Neural cell (in vitro differentiated cells): Measurements from ENCODE around the gene LCOR. TPM values are rescaled to one million over a fixed set of nuclear protein-coding genes. Genes with fewer than 3 reads are reported as not detected.

Source experiments
- H2AFZ ChIP-seq: fragments of 200-600, 300-800 bp; sonication (generic), shearing (Covaris generic); 2 replicates; pipeline ENCODE4 v1.6.0; 2014; ENCODE audit warnings: low read depth, mild to moderate bottlenecking, antibody characterized with exemption, low read length, moderate library complexity
- H3F3A ChIP-seq: fragments of 200-600 bp; shearing (Covaris generic); 2 replicates; pipeline ENCODE4 v1.6.1; 2016; ENCODE audit warnings: mild to moderate bottlenecking, moderate library complexity, mixed read lengths, antibody characterized with exemption, low read length; ENCODE audit not compliant: insufficient read depth, poor library complexity, severe bottlenecking
- H3K27ac ChIP-seq: fragments of 200-600, 300-800 bp; sonication (generic), shearing (Covaris generic); 2 replicates; pipeline ENCODE4 v1.5.1; 2014; ENCODE audit warnings: mild to moderate bottlenecking, low read length, moderate library complexity
- H3K27me3 ChIP-seq: fragments of 300-800, 200-600 bp; sonication (generic), shearing (Covaris generic); 2 replicates; pipeline ENCODE4 v1.6.0; 2014; ENCODE audit warnings: mild to moderate bottlenecking, low read depth, low read length, moderate library complexity; ENCODE audit not compliant: insufficient read depth
- H3K36me3 ChIP-seq: fragments of 300-800, 200-600 bp; sonication (generic), shearing (Covaris generic); 2 replicates; pipeline ENCODE4 v1.5.1; 2014; ENCODE audit warnings: mild to moderate bottlenecking, antibody characterized with exemption, low read length, moderate library complexity; ENCODE audit not compliant: insufficient read depth
- H3K4me2 ChIP-seq: fragments of 300-800, 200-600 bp; sonication (generic), shearing (Covaris generic); 2 replicates; pipeline ENCODE4 v1.6.0; 2014; ENCODE audit warnings: mild to moderate bottlenecking, low read length
- H3K4me3 ChIP-seq: fragments of 300-800, 200-600 bp; sonication (generic), shearing (Covaris generic); 2 replicates; pipeline ENCODE4 v1.5.1; 2014; ENCODE audit warnings: mild to moderate bottlenecking, low read length, moderate library complexity
- H3K79me2 ChIP-seq: fragments of 200-600 bp; shearing (Covaris generic); replicated peaks from 2 replicates; pipeline ENCODE4 v1.6.0; 2014; ENCODE audit warnings: mild to moderate bottlenecking, low read length, moderate library complexity; ENCODE audit not compliant: insufficient read depth
- H3K9ac ChIP-seq: fragments of 300-800, 200-600 bp; sonication (generic), shearing (Covaris generic); 2 replicates; pipeline ENCODE4 v1.6.1; 2016; ENCODE audit warnings: mild to moderate bottlenecking, low read length, mixed read lengths
- H3K9me2 ChIP-seq: fragments of 200-600 bp; shearing (Covaris generic); 2 replicates; pipeline ENCODE4 v1.6.1; 2016; ENCODE audit warnings: mild to moderate bottlenecking, low read length, mixed read lengths; ENCODE audit not compliant: insufficient read depth
- H3K9me3 ChIP-seq: fragments of 200-600, 300-800 bp; sonication (generic), shearing (Covaris generic); 2 replicates; pipeline ENCODE4 v1.6.1; 2016; ENCODE audit warnings: mild to moderate bottlenecking, mixed run types, low read length, moderate library complexity, mixed read lengths
- H4K20me1 ChIP-seq: fragments of 200-600 bp; shearing (Covaris generic); 2 replicates; pipeline ENCODE4 v1.6.1; 2016; ENCODE audit warnings: mild to moderate bottlenecking, mixed run types; ENCODE audit not compliant: insufficient read depth
- EP300 ChIP-seq: fragments of 450-650 bp; conservative IDR thresholded peaks from 2 replicates; pipeline ENCODE4 v1.6.1; 2014; ENCODE audit warnings: antibody characterized with exemption, mild to moderate bottlenecking, moderate library complexity; ENCODE audit not compliant: poor library complexity, severe bottlenecking
- EZH2 ChIP-seq: fragments of 200-600, 300-800 bp; shearing (Covaris generic), sonication (generic); IDR thresholded peaks from 2 replicates; pipeline ENCODE4 v1.6.1; 2014; ENCODE audit warnings: antibody characterized with exemption, low read length, borderline replicate concordance, mild to moderate bottlenecking; ENCODE audit not compliant: insufficient read depth, poor library complexity, severe bottlenecking
- MXI1 ChIP-seq: fragments of 450-650 bp; conservative IDR thresholded peaks from 2 replicates; pipeline ENCODE4 v1.6.1; 2014; ENCODE audit warnings: antibody characterized with exemption, mild to moderate bottlenecking; ENCODE audit not compliant: poor library complexity, severe bottlenecking
- POLR2AphosphoS5 ChIP-seq: IDR thresholded peaks from 2 replicates; pipeline ENCODE4 v1.6.1; 2012
- RAD21 ChIP-seq: fragments of 450-650 bp; conservative IDR thresholded peaks from 2 replicates; pipeline ENCODE4 v1.6.1; 2014; ENCODE audit warnings: antibody characterized with exemption, mild to moderate bottlenecking, moderate library complexity
- REST ChIP-seq: IDR thresholded peaks from 2 replicates; pipeline ENCODE4 v1.6.1; 2012; ENCODE audit warnings: borderline replicate concordance
- SMC3 ChIP-seq: fragments of 450-650 bp; conservative IDR thresholded peaks from 2 replicates; pipeline ENCODE4 v1.6.1; 2014; ENCODE audit warnings: antibody characterized with exemption, mild to moderate bottlenecking, moderate library complexity; ENCODE audit not compliant: poor library complexity
- TAF1 ChIP-seq: IDR thresholded peaks from 2 replicates; pipeline ENCODE4 v1.6.1; 2012; ENCODE audit warnings: low read depth
- polyA plus RNA-seq: library from polyadenylated mRNA; depleted of rRNA; stranded (reverse); fragments of >200 nt; gene quantifications from 2 replicates; pipeline ENCODE4 v1.2.3, GENCODE V29; 2014
- TF ChIP-seq, protein P1 (sequence below): fragments of 450-650 bp; IDR thresholded peaks from 2 replicates; pipeline ENCODE4 v1.5.1; 2014; ENCODE audit warnings: antibody characterized with exemption, mild to moderate bottlenecking, moderate library complexity; ENCODE audit not compliant: poor library complexity, severe bottlenecking

Gene LCOR
- polyA plus RNA-seq, 1 donor from 2014 or later, result 61.1 TPM

DNA sequence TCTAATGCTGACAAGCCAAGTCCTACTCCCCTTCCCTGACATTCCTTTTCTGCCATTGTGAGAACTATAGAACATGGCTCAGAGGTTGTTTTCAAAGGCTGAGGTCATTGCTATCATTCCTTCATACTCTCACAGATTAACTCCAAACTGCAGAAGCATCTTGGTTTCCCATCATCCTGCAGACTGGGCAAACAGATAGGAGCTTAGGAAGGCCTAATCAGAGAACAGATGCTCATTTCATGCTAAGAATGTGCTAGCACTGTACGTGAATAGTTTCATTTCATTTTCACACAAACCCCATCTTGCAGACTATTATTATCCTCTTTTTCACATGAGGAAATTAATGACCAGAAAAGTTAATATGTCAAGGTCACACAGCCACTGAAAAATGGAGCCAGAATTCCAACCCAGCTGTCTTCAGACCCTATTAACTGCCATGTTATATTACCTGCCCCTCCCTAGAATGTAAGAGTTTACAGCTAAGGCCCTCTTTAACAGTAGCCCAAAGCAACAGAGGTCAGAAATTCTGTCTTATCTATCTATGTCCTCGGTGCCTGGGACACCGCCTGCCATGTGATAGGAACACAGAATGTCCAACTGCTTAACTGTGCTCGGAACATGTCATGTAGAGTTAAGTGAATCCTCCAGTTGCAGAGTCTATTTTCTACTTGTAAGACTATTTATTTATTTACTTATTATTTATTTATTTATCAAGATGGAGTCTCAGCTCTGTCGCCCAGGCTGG, 2.9 kb upstream of the LCOR start:
- no peak overlapping the region for H3K4me3 ChIP-seq
- TF ChIP-seq SMC3 (no peak), EZH2 (no peak), RAD21 (no peak), EP300 (no peak), MXI1 (no peak), POLR2AphosphoS5 (no peak)
- peaks cover 7% of the 10 kb centered on the region for H3F3A ChIP-seq
- no peaks in the 10 kb centered on the region for H3K9me3 ChIP-seq
- no peaks in the 10 kb centered on the region for H3K27me3 ChIP-seq
- no peaks in the 10 kb centered on the region for H3K36me3 ChIP-seq
- H2AFZ ChIP-seq, result no peak overlapping the region
- no peaks in the 10 kb centered on the region for H4K20me1 ChIP-seq
- H3K27ac ChIP-seq, result no peak overlapping the region
- no peak overlapping the region for H3K9ac ChIP-seq
- no peak overlapping the region for H3K4me2 ChIP-seq
- H3K9me2 ChIP-seq, result no peaks in the 10 kb centered on the region
- peaks cover 10% of the 10 kb centered on the region for H3K79me2 ChIP-seq

GRCh38 chr10:96830511-96831199, 1.4 kb upstream of the LCOR start:
- Histone ChIP-seq H3K27ac (no peak overlapping the region), H3K9ac (no peak overlapping the region)

More at GRCh38 chr10:96830511-96831199, 1.4 kb upstream of the LCOR start:
- Histone ChIP-seq H3K4me2 (no peak overlapping the region), H3F3A (peaks cover 7% of the 10 kb centered on the region), H3K27me3 (no peaks in the 10 kb centered on the region), H3K9me3 (no peaks in the 10 kb centered on the region), H3K4me3 (peak overlapping the region; percentile 75), H3K79me2 (peaks cover 25% of the 10 kb centered on the region), H4K20me1 (peaks cover 2% of the 10 kb centered on the region), H2AFZ (no peak overlapping the region), H3K9me2 (no peaks in the 10 kb centered on the region), H3K36me3 (no peaks in the 10 kb centered on the region)
- TF ChIP-seq EP300 (no peak), SMC3 (peak; percentile 87), POLR2AphosphoS5 (no peak), REST (no peak), TAF1 (no peak), MXI1 (no peak), RAD21 (peak; percentile 75), EZH2 (no peak)
- TF ChIP-seq, protein P1, sequence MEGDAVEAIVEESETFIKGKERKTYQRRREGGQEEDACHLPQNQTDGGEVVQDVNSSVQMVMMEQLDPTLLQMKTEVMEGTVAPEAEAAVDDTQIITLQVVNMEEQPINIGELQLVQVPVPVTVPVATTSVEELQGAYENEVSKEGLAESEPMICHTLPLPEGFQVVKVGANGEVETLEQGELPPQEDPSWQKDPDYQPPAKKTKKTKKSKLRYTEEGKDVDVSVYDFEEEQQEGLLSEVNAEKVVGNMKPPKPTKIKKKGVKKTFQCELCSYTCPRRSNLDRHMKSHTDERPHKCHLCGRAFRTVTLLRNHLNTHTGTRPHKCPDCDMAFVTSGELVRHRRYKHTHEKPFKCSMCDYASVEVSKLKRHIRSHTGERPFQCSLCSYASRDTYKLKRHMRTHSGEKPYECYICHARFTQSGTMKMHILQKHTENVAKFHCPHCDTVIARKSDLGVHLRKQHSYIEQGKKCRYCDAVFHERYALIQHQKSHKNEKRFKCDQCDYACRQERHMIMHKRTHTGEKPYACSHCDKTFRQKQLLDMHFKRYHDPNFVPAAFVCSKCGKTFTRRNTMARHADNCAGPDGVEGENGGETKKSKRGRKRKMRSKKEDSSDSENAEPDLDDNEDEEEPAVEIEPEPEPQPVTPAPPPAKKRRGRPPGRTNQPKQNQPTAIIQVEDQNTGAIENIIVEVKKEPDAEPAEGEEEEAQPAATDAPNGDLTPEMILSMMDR, result peak; percentile 81
